Psoas muscle (tissue), 8 donors: ENCODE results near the gene TAMALIN. TPM values are rescaled to one million over a fixed set of nuclear protein-coding genes. Genes with fewer than 3 reads are reported as not detected.

Source experiments
- ATAC-seq, 4 donors: fragments of 200-7000 bp; cut with Tn5 transposase; one replicate each; pipeline ENCODE4 v1.9.1; 2020; ENCODE audit warnings: moderate library complexity in 3 of 4, mild to moderate bottlenecking in 2 of 4
- DNase-seq, 2 donors: peaks; one replicate each; pipeline ENCODE4 v3.0.0-alpha.2; 2020
- H3K27ac ChIP-seq: fragments of 200-600 bp; one replicate; pipeline ENCODE4 v1.8.0; 2022
- H3K27me3 ChIP-seq, 3 donors: fragments of 200-600 bp in 1 of 3; one replicate each; pipeline versions ENCODE4 v1.6.1 to v1.8.0; 2013 to 2022; ENCODE audit warnings: low read length in 2 of 3, mild to moderate bottlenecking in 2 of 3, moderate library complexity in 1 of 3; ENCODE audit not compliant: insufficient read depth in 3 of 3
- H3K36me3 ChIP-seq, 2 donors: fragments of 200-600 bp in 1 of 2; one replicate each; pipeline versions ENCODE4 v1.6.1 to v1.8.0; 2013 to 2022; ENCODE audit warnings: low read depth in 1 of 2, mild to moderate bottlenecking in 1 of 2, moderate library complexity in 1 of 2; ENCODE audit not compliant: insufficient read depth in 1 of 2
- H3K4me1 ChIP-seq: fragments of 200-600 bp; one replicate; pipeline ENCODE4 v1.8.0; 2022
- H3K4me3 ChIP-seq: fragments of 200-600 bp; one replicate; pipeline ENCODE4 v1.8.0; 2022; ENCODE audit warnings: mild to moderate bottlenecking
- H3K9me3 ChIP-seq: fragments of 200-600 bp; one replicate; pipeline ENCODE4 v1.8.0; 2022
- WGBS, 3 donors: extraction: QIAGEN DNeasy Blood & Tissue Kit; methylation state at CpG; one replicate each; pipeline versions ENCODE4 v1.1.6 to v1.1.7; 2013; 5-methylcytosine and 5-hydroxymethylcytosine counted together
- intact Hi-C, 2 donors: fragments of 100-400 bp; cut with DNase I; formaldehyde crosslinking; loops; one replicate each; pipeline versions ENCODE4 v1.11.0 to v1.14.2; 2022
- polyA plus RNA-seq, 3 donors: library from polyadenylated mRNA; stranded (reverse); fragments of 200-250 nt; gene quantifications; one replicate each; pipeline ENCODE4 v1.2.3, GENCODE V29; 2013
- total RNA-seq, 4 donors: library from RNA; stranded (reverse); fragmentation: NEBNext Ultra II Directional in 2 of 4; extraction: Animal tissue kit (Norgen Biotek cat#: 25700) in 2 of 4; gene quantifications; one replicate each; pipeline versions ENCODE4 v1.2.1 to v1.2.4, GENCODE V29; 2021 to 2023
- TF ChIP-seq, protein P1 (sequence below): fragments of 200-600 bp; IDR thresholded peaks from one replicate; pipeline ENCODE4 v1.8.0; 2022; ENCODE audit warnings: antibody characterized with exemption
- donor health status: healthy with polysubstance abuse.
- donor health status: DM: no; HTN: no; CAD: no; lungs with moderate emphysema.
- donor health status: Bipolar disorder and iron deficiency.
- donor health status: healthy.
- donor health status: DM: yes; HTN: yes; CAD: no.
- donor health status: DM: no; HTN: no; CAD: no.
- donor health status: DM: no; HTN: no; CAD: no.
- donor health status: DM: yes; HTN: yes; CAD: no.

The TAMALIN gene
- total and polyA plus RNA-seq, 7 donors: 5.5 to 12.8 (median 9.6) TPM

DNA sequence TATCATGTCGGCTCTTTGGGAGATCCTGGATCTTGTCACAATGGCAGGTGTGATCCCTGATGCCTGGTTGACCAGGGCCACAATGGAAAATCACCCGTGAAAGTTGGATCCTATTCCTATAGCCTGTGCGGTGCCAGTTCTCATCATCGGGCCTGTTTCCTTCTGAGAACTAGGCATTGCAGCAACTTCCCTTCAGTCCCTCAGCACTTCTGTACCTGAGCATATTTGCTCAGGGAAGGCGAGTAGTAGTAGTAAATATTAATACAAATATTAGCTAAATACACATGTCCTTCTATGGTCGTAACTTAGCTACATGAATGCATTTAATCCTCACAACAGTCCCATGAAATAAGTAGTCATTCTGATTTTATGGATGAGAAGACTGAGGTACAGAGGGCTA, 22.1 kb upstream of the TAMALIN start:
- WGBS, 3 donors: 62 to 78% (median 63%) methylated on average over 6 of the region's 6 CpGs
- no peak for ATAC-seq
- TF ChIP-seq, protein P1, sequence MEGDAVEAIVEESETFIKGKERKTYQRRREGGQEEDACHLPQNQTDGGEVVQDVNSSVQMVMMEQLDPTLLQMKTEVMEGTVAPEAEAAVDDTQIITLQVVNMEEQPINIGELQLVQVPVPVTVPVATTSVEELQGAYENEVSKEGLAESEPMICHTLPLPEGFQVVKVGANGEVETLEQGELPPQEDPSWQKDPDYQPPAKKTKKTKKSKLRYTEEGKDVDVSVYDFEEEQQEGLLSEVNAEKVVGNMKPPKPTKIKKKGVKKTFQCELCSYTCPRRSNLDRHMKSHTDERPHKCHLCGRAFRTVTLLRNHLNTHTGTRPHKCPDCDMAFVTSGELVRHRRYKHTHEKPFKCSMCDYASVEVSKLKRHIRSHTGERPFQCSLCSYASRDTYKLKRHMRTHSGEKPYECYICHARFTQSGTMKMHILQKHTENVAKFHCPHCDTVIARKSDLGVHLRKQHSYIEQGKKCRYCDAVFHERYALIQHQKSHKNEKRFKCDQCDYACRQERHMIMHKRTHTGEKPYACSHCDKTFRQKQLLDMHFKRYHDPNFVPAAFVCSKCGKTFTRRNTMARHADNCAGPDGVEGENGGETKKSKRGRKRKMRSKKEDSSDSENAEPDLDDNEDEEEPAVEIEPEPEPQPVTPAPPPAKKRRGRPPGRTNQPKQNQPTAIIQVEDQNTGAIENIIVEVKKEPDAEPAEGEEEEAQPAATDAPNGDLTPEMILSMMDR: no peak
- intact Hi-C loops: loop anchor here in 1 of 2 donors (5.0 kb wide), 1 partner anchor 92 kb away; no protein-coding TSS in a partner anchor
- H3K36me3 ChIP-seq: peaks cover 4 to 79% of the 10 kb centered on the region in 2 donors
- H3K27me3 ChIP-seq: no peaks in the 10 kb centered on the region
- H3K9me3 ChIP-seq: no peaks in the 10 kb centered on the region
- H3K27ac ChIP-seq: no peak overlapping the region
- DNase-seq: no peak
- no peak overlapping the region for H3K4me3 ChIP-seq
- H3K4me1 ChIP-seq: no peaks in the 10 kb centered on the region

DNA sequence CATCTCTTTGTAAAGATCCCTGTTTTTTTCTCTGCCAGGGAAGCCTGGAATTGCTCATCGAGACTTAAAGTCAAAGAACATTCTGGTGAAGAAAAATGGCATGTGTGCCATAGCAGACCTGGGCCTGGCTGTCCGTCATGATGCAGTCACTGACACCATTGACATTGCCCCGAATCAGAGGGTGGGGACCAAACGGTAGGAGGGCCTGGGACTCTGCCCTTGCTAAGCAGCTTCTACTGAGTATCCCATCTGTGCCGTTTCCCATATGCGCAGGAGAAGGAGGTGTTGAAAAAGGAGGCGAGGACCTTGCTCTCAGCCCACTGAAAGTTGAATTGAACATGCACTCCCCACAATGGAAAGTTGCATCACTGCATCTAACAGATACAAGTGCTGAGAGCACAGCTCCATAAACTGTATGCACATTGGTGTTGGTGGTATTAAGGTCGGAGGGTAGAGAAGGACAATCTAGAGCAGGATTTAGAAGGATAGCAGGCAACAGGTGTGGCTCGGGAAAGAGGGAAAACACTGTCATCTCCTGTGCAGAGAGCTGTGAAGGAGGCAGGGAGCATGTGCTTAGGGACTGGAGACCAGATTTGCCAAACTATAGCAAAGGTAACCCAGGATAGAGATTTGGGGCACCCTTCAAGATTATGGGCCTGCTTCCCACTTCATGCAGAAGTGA, 21.5 kb upstream of the TAMALIN start:
- 81 to 86% (median 82%) methylated on average over 9 of the region's 9 CpGs for WGBS, 3 donors

DNA sequence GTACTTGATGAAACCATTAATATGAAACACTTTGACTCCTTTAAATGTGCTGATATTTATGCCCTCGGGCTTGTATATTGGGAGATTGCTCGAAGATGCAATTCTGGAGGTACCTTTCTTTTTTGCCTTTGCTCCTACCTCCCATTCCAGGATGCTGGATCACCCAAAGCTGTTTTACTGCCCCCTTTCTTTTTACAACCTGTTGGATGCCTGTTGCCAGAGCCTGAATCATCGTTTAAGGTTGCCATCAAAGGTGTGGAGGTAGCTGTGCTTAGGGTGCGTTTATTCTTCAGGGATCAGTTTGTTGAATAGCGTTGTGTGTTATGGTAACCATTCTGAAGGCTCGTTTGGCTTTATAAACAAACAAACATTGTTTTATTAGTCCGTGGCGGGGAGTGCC, 19.9 kb upstream of the TAMALIN start:
- intact Hi-C loops: no loop called here
- H3K27ac ChIP-seq: no peak overlapping the region
- H3K27me3 ChIP-seq: no peaks in the 10 kb centered on the region
- WGBS, 3 donors: 78 to 85% (median 78%) methylated on average over 8 of the region's 8 CpGs
- H3K4me1 ChIP-seq: no peaks in the 10 kb centered on the region
- DNase-seq: no peak
- TF ChIP-seq, protein P1: no peak
- no peak for ATAC-seq
- H3K36me3 ChIP-seq: peaks cover 4 to 87% of the 10 kb centered on the region in 2 donors
- no peak overlapping the region for H3K4me3 ChIP-seq
- H3K9me3 ChIP-seq: no peaks in the 10 kb centered on the region

More for the DNA sequence above, 21.5 kb upstream of the TAMALIN start:
- intact Hi-C loops: no loop called here
- TF ChIP-seq, protein P1: no peak
- ATAC-seq (no peak), DNase-seq (no peak)
- Histone ChIP-seq H3K27ac (no peak overlapping the region), H3K9me3 (no peaks in the 10 kb centered on the region), H3K36me3 (peaks cover 4 to 85% of the 10 kb centered on the region in 2 donors), H3K27me3 (no peaks in the 10 kb centered on the region), H3K4me1 (no peaks in the 10 kb centered on the region), H3K4me3 (no peak overlapping the region)

DNA sequence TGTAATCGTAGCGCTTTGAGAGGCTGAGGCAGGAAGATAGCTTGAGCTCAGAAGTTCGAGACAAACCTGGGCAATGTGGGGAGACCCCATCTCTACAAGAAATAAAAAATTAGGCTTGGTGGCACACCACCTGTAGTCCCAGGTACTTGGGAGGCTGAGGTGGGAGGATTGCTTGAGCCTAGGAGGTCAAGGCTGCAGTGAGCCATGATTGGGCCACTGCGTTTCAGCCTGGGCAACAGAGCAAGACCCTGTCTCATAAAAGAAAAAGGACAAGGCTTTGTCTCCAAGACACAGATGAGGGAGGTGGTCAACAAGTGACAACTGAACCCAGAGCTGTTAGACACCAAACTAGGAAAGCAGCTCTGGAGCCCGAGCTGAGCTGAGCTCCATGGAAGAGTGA, 14.5 kb upstream of the TAMALIN start:
- intact Hi-C loops: no loop called here
- WGBS, 3 donors: 87 to 90% (median 87%) methylated on average over 5 of the region's 5 CpGs

More for the DNA sequence above, 14.5 kb upstream of the TAMALIN start:
- ATAC-seq (no peak), DNase-seq (no peak)
- no peaks in the 10 kb centered on the region for H3K4me1 ChIP-seq
- H3K27me3 ChIP-seq: no peaks in the 10 kb centered on the region
- peaks cover 0 to 83% of the 10 kb centered on the region in 2 donors for H3K36me3 ChIP-seq
- H3K4me3 ChIP-seq: no peak overlapping the region
- no peak overlapping the region for H3K27ac ChIP-seq
- TF ChIP-seq, protein P1: no peak
- no peaks in the 10 kb centered on the region for H3K9me3 ChIP-seq
